ENCODE measurements around the gene GPANK1. TPM values are rescaled to one million over a fixed set of nuclear protein-coding genes. Genes with fewer than 3 reads are reported as not detected.
"Not testable (repeated sequence)": the region's sequence is repeated elsewhere in the genome, so short reads cannot be mapped to it uniquely, and the experiment has no call there.

The GPANK1 gene
- total RNA-seq, 1 donor from 2014 or later: 21.0 TPM

DNA sequence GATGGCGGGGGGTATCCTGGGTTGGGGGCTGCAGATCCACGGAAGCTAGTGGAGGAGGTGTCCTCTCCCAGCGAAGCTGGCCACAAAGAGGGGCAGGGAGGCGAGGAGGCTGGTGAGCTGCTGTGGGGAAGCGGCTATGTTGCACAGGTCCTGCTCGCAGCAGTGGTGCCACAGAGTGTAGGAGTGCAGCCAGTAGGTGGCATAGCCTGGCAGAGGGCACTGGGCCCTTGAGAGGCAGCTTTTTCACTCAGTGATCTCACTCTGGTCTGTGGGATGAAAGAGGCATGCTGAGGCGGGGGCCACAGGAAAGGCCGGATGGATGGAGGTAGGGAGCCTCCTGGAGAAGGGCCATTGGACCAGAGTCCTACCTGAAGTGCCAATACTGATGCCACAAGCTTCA, 47.5 kb upstream of the GPANK1 start:
- no peak overlapping the region for H2AFZ ChIP-seq (replicated peaks)
- H3K27me3 Mint-ChIP-seq (ENCODE audit: insufficient read depth, low read depth): peaks cover 17% of the 10 kb centered on the region
- no peaks in the 10 kb centered on the region for H3K9me3 Mint-ChIP-seq
- H3K9ac ChIP-seq: no peak overlapping the region
- no peaks in the 10 kb centered on the region for H3K79me2 ChIP-seq (ENCODE audit: low read depth)
- H3K9me3 ChIP-seq (ENCODE audit: low read depth): no peaks in the 10 kb centered on the region
- no peaks in the 10 kb centered on the region for H3K36me3 Mint-ChIP-seq
- TF ChIP-seq CTCF (IDR thresholded peaks at IDR 0.05) (no peak), EZH2 (IDR thresholded peaks at IDR 0.05) (no peak), EZH2phosphoT487 (IDR thresholded peaks at IDR 0.05) (no peak)
- H3K4me1 ChIP-seq: peaks cover 25% of the 10 kb centered on the region
- H3K36me3 ChIP-seq: no peaks in the 10 kb centered on the region
- H3K27ac ChIP-seq: no peak overlapping the region
- H3K4me3 ChIP-seq: no peak overlapping the region
- no peak for DNase-seq (ENCODE audit: low spot score)
- no peak overlapping the region for H3K4me2 ChIP-seq
- H3K27ac Mint-ChIP-seq: peak overlapping the region; percentile 84
- peak overlapping the region; percentile 75 for H3K4me3 Mint-ChIP-seq
- no peaks in the 10 kb centered on the region for H3K27me3 ChIP-seq
- no peaks in the 10 kb centered on the region for H4K20me1 ChIP-seq (ENCODE audit: low read depth)
- H3K4me1 Mint-ChIP-seq: peaks cover 46% of the 10 kb centered on the region
- peaks cover 21% of the 10 kb centered on the region for H3F3A ChIP-seq (ENCODE audit: low read depth)

- no peak for TF ChIP-seq EZH2 (IDR thresholded peaks at IDR 0.05)
- TF ChIP-seq EZH2phosphoT487 (IDR thresholded peaks at IDR 0.05): no peak
- TF ChIP-seq CTCF (IDR thresholded peaks at IDR 0.05): no peak
- Histone ChIP-seq H3K4me3 (no peak overlapping the region), H3F3A (ENCODE audit: low read depth) (peaks cover 21% of the 10 kb centered on the region), H3K4me2 (no peak overlapping the region), H2AFZ (replicated peaks) (no peak overlapping the region), H3K4me1 (peaks cover 25% of the 10 kb centered on the region), H3K79me2 (ENCODE audit: low read depth) (no peaks in the 10 kb centered on the region), H3K27me3 (no peaks in the 10 kb centered on the region), H4K20me1 (ENCODE audit: low read depth) (no peaks in the 10 kb centered on the region), H3K36me3 (no peaks in the 10 kb centered on the region), H3K9me3 (ENCODE audit: low read depth) (no peaks in the 10 kb centered on the region), H3K27ac (no peak overlapping the region), H3K9ac (no peak overlapping the region)
- Mint-ChIP-seq H3K27ac (no peak overlapping the region), H3K4me1 (peaks cover 44% of the 10 kb centered on the region), H3K36me3 (no peaks in the 10 kb centered on the region), H3K9me3 (no peaks in the 10 kb centered on the region), H3K27me3 (ENCODE audit: insufficient read depth, low read depth) (peaks cover 19% of the 10 kb centered on the region), H3K4me3 (peak overlapping the region; percentile 75)
- DNase-seq (ENCODE audit: low spot score): no peak
Measured at GRCh38 chr6:31711233-31711632, 46.4 kb upstream of the GPANK1 start.

- Histone ChIP-seq H4K20me1 (ENCODE audit: low read depth) (no peaks in the 10 kb centered on the region), H3K36me3 (no peaks in the 10 kb centered on the region), H3F3A (ENCODE audit: low read depth) (peaks cover 21% of the 10 kb centered on the region), H2AFZ (replicated peaks) (no peak overlapping the region), H3K4me2 (no peak overlapping the region), H3K27ac (no peak overlapping the region), H3K9me3 (ENCODE audit: low read depth) (no peaks in the 10 kb centered on the region), H3K4me3 (no peak overlapping the region), H3K79me2 (ENCODE audit: low read depth) (no peaks in the 10 kb centered on the region), H3K9ac (no peak overlapping the region), H3K27me3 (no peaks in the 10 kb centered on the region), H3K4me1 (peaks cover 25% of the 10 kb centered on the region)
- Mint-ChIP-seq H3K4me3 (peak overlapping the region; percentile 5), H3K36me3 (no peaks in the 10 kb centered on the region), H3K9me3 (no peaks in the 10 kb centered on the region), H3K4me1 (peaks cover 43% of the 10 kb centered on the region), H3K27me3 (ENCODE audit: insufficient read depth, low read depth) (peaks cover 19% of the 10 kb centered on the region), H3K27ac (peak overlapping the region; percentile 4)
- no peak for DNase-seq (ENCODE audit: low spot score)
- TF ChIP-seq EZH2phosphoT487 (IDR thresholded peaks at IDR 0.05): no peak
- no peak for TF ChIP-seq CTCF (IDR thresholded peaks at IDR 0.05)
- TF ChIP-seq EZH2 (IDR thresholded peaks at IDR 0.05): no peak
Measured at GRCh38 chr6:31710523-31711219, 45.9 kb upstream of the GPANK1 start.

- not testable (repeated sequence) for H3K9ac ChIP-seq; H3K36me3 ChIP-seq; H2AFZ ChIP-seq (replicated peaks); DNase-seq (ENCODE audit: low spot score); H3K36me3 Mint-ChIP-seq; H3K27ac Mint-ChIP-seq; H3K9me3 ChIP-seq (ENCODE audit: low read depth); H3K4me2 ChIP-seq; H3K4me3 ChIP-seq; H3K79me2 ChIP-seq (ENCODE audit: low read depth); H4K20me1 ChIP-seq (ENCODE audit: low read depth); H3K27me3 ChIP-seq; H3K27ac ChIP-seq; H3K9me3 Mint-ChIP-seq; H3K4me3 Mint-ChIP-seq
- Mint-ChIP-seq H3K27me3 (ENCODE audit: insufficient read depth, low read depth) (peaks cover 17% of the 10 kb centered on the region), H3K4me1 (peaks cover 32% of the 10 kb centered on the region)
- peaks cover 11% of the 10 kb centered on the region for H3F3A ChIP-seq (ENCODE audit: low read depth)
- H3K4me1 ChIP-seq: peaks cover 12% of the 10 kb centered on the region
Measured at GRCh38 chr6:31709157-31709556, 44.4 kb upstream of the GPANK1 start.

Measured in neural progenitor cell (in vitro differentiated cells).